IMR-90 (cell line): Measurements from ENCODE around the gene FSTL3. TPM values are rescaled to one million over a fixed set of nuclear protein-coding genes. Genes with fewer than 3 reads are reported as not detected.

Experiments
- ATAC-seq: fragments of 200-7000 bp; cut with Tn5 transposase; 2 replicates; pipeline ENCODE4 v1.9.1; 2020; ENCODE audit warnings: low read depth, mild to moderate bottlenecking, moderate library complexity
- BruUV-seq: library from RNA; stranded (reverse); fragments of 400-500 nt; replicated peaks from 2 replicates; lab custom pipeline; 2021; lab: Mats Ljungman, UMichigan
- CTCF ChIA-PET: fragments of 300-600 bp; formaldehyde crosslinking; extraction: SDS; loops from one replicate; lab custom pipeline; 2021; ENCODE audit warnings: antibody characterized with exemption; lab: Yijun Ruan, JAX
- POLR2A ChIA-PET: fragments of 300-600 bp; sonication (Branson Sonifier 250); formaldehyde crosslinking; loops from one replicate; lab custom pipeline; 2022; ENCODE audit warnings: antibody characterized with exemption; ENCODE audit not compliant: unreplicated experiment; lab: Charles Lee
- DNase-seq: peaks from one replicate; pipeline ENCODE4 v3.0.0; 2013
- H2AFZ ChIP-seq: replicated peaks from 2 replicates; pipeline ENCODE3; 2013; ENCODE audit warnings: low read length, mild to moderate bottlenecking; ENCODE audit not compliant: poor library complexity
- H2AK5ac ChIP-seq: 2 replicates; pipeline ENCODE4 v1.6.1; 2013; ENCODE audit warnings: low read depth, low read length, inconsistent platforms
- H2AK9ac ChIP-seq: replicated peaks from 2 replicates; pipeline ENCODE3; 2013; ENCODE audit warnings: mild to moderate bottlenecking, low read depth, low read length, moderate library complexity; ENCODE audit not compliant: poor library complexity
- H2BK120ac ChIP-seq: 2 replicates; pipeline ENCODE4 v1.6.1; 2013; ENCODE audit warnings: low read depth, low read length, inconsistent platforms
- H2BK15ac ChIP-seq: 3 replicates; pipeline ENCODE4 v1.6.1; 2013; ENCODE audit warnings: low read depth, low read length, inconsistent platforms
- H2BK20ac ChIP-seq: 2 replicates; pipeline ENCODE4 v1.6.1; 2013; ENCODE audit warnings: low read depth, mild to moderate bottlenecking, inconsistent platforms, low read length, moderate library complexity
- H2BK5ac ChIP-seq: 2 replicates; pipeline ENCODE4 v1.6.1; 2013; ENCODE audit warnings: mild to moderate bottlenecking, low read depth, low read length, inconsistent platforms; ENCODE audit not compliant: poor library complexity, severe bottlenecking
- H3K14ac ChIP-seq: replicated peaks from 2 replicates; pipeline ENCODE4 v1.6.1; 2013; ENCODE audit warnings: low read depth, low read length, inconsistent platforms
- H3K18ac ChIP-seq: 2 replicates; pipeline ENCODE4 v1.6.1; 2013; ENCODE audit warnings: low read depth, low read length, control low read depth
- H3K23ac ChIP-seq: 2 replicates; pipeline ENCODE4 v1.6.1; 2013; ENCODE audit warnings: low read depth, low read length, inconsistent platforms
- H3K27ac ChIP-seq: 2 replicates; pipeline ENCODE4 v1.5.1; 2013; ENCODE audit warnings: mild to moderate bottlenecking, control low read depth, low read length; ENCODE audit not compliant: insufficient read depth
- H3K27me3 ChIP-seq: 2 replicates; pipeline ENCODE4 v1.6.1; 2013; ENCODE audit warnings: low read length; ENCODE audit not compliant: control insufficient read depth, insufficient read depth
- H3K36me3 ChIP-seq: 2 replicates; pipeline ENCODE4 v1.6.1; 2013; ENCODE audit warnings: low read length, mixed read lengths; ENCODE audit not compliant: control insufficient read depth, insufficient read depth
- H3K4ac ChIP-seq: 2 replicates; pipeline ENCODE4 v1.6.1; 2013; ENCODE audit warnings: low read depth, low read length, inconsistent platforms
- H3K4me1 ChIP-seq: 2 replicates; pipeline ENCODE4 v1.6.1; 2013; ENCODE audit warnings: low read length, mixed read lengths; ENCODE audit not compliant: control insufficient read depth, insufficient read depth
- H3K4me2 ChIP-seq: 2 replicates; pipeline ENCODE4 v1.6.1; 2013; ENCODE audit warnings: low read depth, mild to moderate bottlenecking, control low read depth, low read length, moderate library complexity
- H3K4me3 ChIP-seq: 2 replicates; pipeline ENCODE4 v1.5.1; 2013; ENCODE audit warnings: low read depth, mild to moderate bottlenecking, control low read depth, low read length, moderate library complexity; ENCODE audit not compliant: insufficient read depth
- H3K56ac ChIP-seq: 2 replicates; pipeline ENCODE4 v1.6.1; 2013; ENCODE audit warnings: low read length, inconsistent platforms; ENCODE audit not compliant: insufficient read depth; ENCODE audit errors: extremely low read depth
- H3K79me1 ChIP-seq, 2 experiments: 2 replicates each; pipeline ENCODE4 v1.6.1; 2013; ENCODE audit warnings: low read length in 2 of 2, inconsistent platforms in 1 of 2, low read depth in 1 of 2
- H3K9ac ChIP-seq: 2 replicates; pipeline ENCODE4 v1.6.1; 2013; ENCODE audit warnings: low read depth, low read length, control low read depth
- H3K9me1 ChIP-seq: 2 replicates; pipeline ENCODE4 v1.6.1; 2013; ENCODE audit warnings: low read length, inconsistent platforms; ENCODE audit not compliant: insufficient read depth
- H3K9me3 ChIP-seq: 2 replicates; pipeline ENCODE4 v1.6.1; 2013; ENCODE audit warnings: low read length; ENCODE audit not compliant: control insufficient read depth, insufficient read depth
- H4K20me1 ChIP-seq: 2 replicates; pipeline ENCODE4 v1.6.1; 2013; ENCODE audit warnings: low read length, inconsistent platforms; ENCODE audit not compliant: insufficient read depth
- H4K5ac ChIP-seq: 2 replicates; pipeline ENCODE4 v1.6.1; 2013; ENCODE audit warnings: mild to moderate bottlenecking, low read depth, low read length, control low read depth
- H4K8ac ChIP-seq, 2 experiments: 2 replicates each; pipeline ENCODE4 v1.6.1; 2013; ENCODE audit warnings: low read depth in 2 of 2, low read length in 2 of 2, control low read depth in 1 of 2, inconsistent platforms in 1 of 2
- H4K91ac ChIP-seq: 2 replicates; pipeline ENCODE4 v1.6.1; 2013; ENCODE audit warnings: low read depth, low read length, inconsistent platforms; ENCODE audit not compliant: insufficient read depth
- MAFK ChIP-seq: IDR thresholded peaks from 2 replicates; pipeline ENCODE4 v1.6.1; 2012; ENCODE audit warnings: low read depth, low read length, improper control_type of control experiment
- NFE2L2 ChIP-seq: fragments of 150-350 bp; IDR thresholded peaks from 2 replicates; pipeline ENCODE4 v1.6.1; 2016; ENCODE audit warnings: low read depth, mild to moderate bottlenecking, low read length
- WGBS, 2 experiments: methylation state at CpG; one replicate each; pipeline versions ENCODE4 v1.1.5 to v1.1.7; 2013; ENCODE audit warnings: missing lambda C conversion rate in 2 of 2; ENCODE audit not compliant: insufficient read length in 1 of 2; ENCODE audit errors: extremely low coverage in 2 of 2; 5-methylcytosine and 5-hydroxymethylcytosine counted together
- dilution Hi-C: fragments of 300-500 bp; cut with HindIII; formaldehyde crosslinking; loops from one replicate; pipeline ENCODE4 v1.14.3; 2018; ENCODE audit warnings: low sequenced_read_pairs; ENCODE audit not compliant: unreplicated experiment
- in situ Hi-C: fragments of 300-500 bp; cut with MboI; formaldehyde crosslinking; loops from 3 replicates; pipeline ENCODE4 v1.14.3; 2019; ENCODE audit warnings: low sequenced_read_pairs, inconsistent platforms, mixed read lengths
- intact Hi-C: fragments of 100-400 bp; cut with micrococcal nuclease; formaldehyde crosslinking; loops from 2 replicates; pipeline ENCODE4 v1.10.0; 2022
- polyA plus RNA-seq, 3 experiments: library from polyadenylated mRNA; depleted of rRNA; stranded (reverse); fragments of >200 nt; gene quantifications; 2 replicates each; pipeline ENCODE4 v1.2.3, GENCODE V29; 2012; ENCODE audit warnings: low replicate concordance in 1 of 3
- total RNA-seq: library from RNA; depleted of rRNA; stranded (reverse); fragments of >200 nt; gene quantifications from 2 replicates; pipeline ENCODE4 v1.2.3, GENCODE V29; 2012

The FSTL3 gene
- total and polyA plus RNA-seq, 2 of the 4 experiments (the other 2 are of a cell fraction) = 32.3 to 76.9 TPM

GRCh38 chr19:658059-658839 lies 17.9 kb upstream of the FSTL3 start:
- dilution Hi-C loops = no loop called here
- no peak overlapping the region for H3K27ac ChIP-seq

More at GRCh38 chr19:658059-658839, 17.9 kb upstream of the FSTL3 start:
- no peak overlapping the region for H2AK9ac ChIP-seq
- H2BK15ac ChIP-seq = no peak overlapping the region
- H3K79me1 ChIP-seq = peaks cover 0 to 56% of the 10 kb centered on the region in 2 experiments; a peak in 2 of 4 replicates
- TF ChIP-seq MAFK (no peak), NFE2L2 (no peak)
- ATAC-seq = no peak
- intact Hi-C loops = no loop called here
- no peak overlapping the region for H4K5ac ChIP-seq
- WGBS, 2 experiments = 83% methylated on average over 11 of the region's 33 CpGs; no CpG with 5 or more reads in 1 of the 2 experiments
- H3K27me3 ChIP-seq = no peaks in the 10 kb centered on the region
- no peak overlapping the region for H2BK5ac ChIP-seq
- no peak overlapping the region for H4K91ac ChIP-seq
- no peak overlapping the region for H3K23ac ChIP-seq
- H3K14ac ChIP-seq = no peak overlapping the region
- H3K4me1 ChIP-seq = peaks cover 9% of the 10 kb centered on the region
- H3K36me3 ChIP-seq = peaks cover 16% of the 10 kb centered on the region
- POLR2A ChIA-PET = no interaction called here
- H4K8ac ChIP-seq = no peak overlapping the region
- no peak overlapping the region for H2AFZ ChIP-seq
- H3K9ac ChIP-seq = no peak overlapping the region
- H2AK5ac ChIP-seq = no peak overlapping the region
- no peak for DNase-seq
- in situ Hi-C loops = no loop called here
- H2BK120ac ChIP-seq = no peak overlapping the region
- H3K56ac ChIP-seq = no peak overlapping the region
- CTCF ChIA-PET = no interaction called here
- H3K4me2 ChIP-seq = no peak overlapping the region
- no peak overlapping the region for H3K4me3 ChIP-seq
- no TSS peak for BruUV-seq
- H3K9me1 ChIP-seq = no peaks in the 10 kb centered on the region
- H3K4ac ChIP-seq = no peak overlapping the region
- H2BK20ac ChIP-seq = no peak overlapping the region
- H3K9me3 ChIP-seq = no peaks in the 10 kb centered on the region
- H3K18ac ChIP-seq = no peak overlapping the region
- H4K20me1 ChIP-seq = peaks cover 89% of the 10 kb centered on the region
